ENCODE data around the gene DVL3.

DVL3 gene

DNA sequence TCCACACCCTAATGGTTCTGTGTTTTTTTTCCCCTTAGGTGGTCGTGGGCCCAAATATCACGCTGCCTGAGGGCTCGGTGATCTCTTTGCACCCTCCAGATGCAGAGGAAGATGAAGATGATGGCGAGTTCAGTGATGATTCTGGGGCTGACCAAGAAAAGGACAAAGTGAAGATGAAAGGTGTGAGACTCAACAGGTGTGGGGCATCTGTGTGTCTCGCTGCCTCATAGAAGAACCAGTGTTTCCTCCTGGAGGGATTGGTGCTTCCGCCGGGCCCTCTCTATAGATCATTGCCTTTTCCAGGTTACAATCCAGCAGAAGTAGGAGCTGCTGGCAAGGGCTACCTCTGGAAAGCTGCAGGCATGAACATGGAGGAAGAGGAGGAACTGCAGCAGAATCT, 13.0 kb upstream of the DVL3 start:
- Histone ChIP-seq H3F3A (ENCODE audit: insufficient read depth, low read length) (no peaks in the 10 kb centered on the region), H4K20me1 (ENCODE audit: insufficient read depth, low read length) (no peaks in the 10 kb centered on the region), H3K27ac (ENCODE audit: low read length) (no peak overlapping the region), H3K4me1 (ENCODE audit: low read length) (no peaks in the 10 kb centered on the region), H3K9me3 (replicated peaks; ENCODE audit: insufficient read depth, low read length) (no peaks in the 10 kb centered on the region), H3K4me2 (ENCODE audit: low read depth, low read length) (no peak overlapping the region), H3K79me2 (ENCODE audit: low read length) (peaks cover 32% of the 10 kb centered on the region), H2AFZ (ENCODE audit: low read length) (no peak overlapping the region), H3K36me3 (replicated peaks; ENCODE audit: insufficient read depth, low read length) (peaks cover 31% of the 10 kb centered on the region), H3K9ac (ENCODE audit: low read length) (no peak overlapping the region), H3K4me3 (ENCODE audit: low read length) (no peak overlapping the region), H3K9me2 (replicated peaks; ENCODE audit: insufficient read depth, low read length) (no peaks in the 10 kb centered on the region), H3K27me3 (replicated peaks; ENCODE audit: insufficient read depth, low read length) (no peaks in the 10 kb centered on the region)
- TF ChIP-seq, protein P1, sequence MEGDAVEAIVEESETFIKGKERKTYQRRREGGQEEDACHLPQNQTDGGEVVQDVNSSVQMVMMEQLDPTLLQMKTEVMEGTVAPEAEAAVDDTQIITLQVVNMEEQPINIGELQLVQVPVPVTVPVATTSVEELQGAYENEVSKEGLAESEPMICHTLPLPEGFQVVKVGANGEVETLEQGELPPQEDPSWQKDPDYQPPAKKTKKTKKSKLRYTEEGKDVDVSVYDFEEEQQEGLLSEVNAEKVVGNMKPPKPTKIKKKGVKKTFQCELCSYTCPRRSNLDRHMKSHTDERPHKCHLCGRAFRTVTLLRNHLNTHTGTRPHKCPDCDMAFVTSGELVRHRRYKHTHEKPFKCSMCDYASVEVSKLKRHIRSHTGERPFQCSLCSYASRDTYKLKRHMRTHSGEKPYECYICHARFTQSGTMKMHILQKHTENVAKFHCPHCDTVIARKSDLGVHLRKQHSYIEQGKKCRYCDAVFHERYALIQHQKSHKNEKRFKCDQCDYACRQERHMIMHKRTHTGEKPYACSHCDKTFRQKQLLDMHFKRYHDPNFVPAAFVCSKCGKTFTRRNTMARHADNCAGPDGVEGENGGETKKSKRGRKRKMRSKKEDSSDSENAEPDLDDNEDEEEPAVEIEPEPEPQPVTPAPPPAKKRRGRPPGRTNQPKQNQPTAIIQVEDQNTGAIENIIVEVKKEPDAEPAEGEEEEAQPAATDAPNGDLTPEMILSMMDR (IDR thresholded peaks at IDR 0.05; ENCODE audit: low read length): no peak
- TF ChIP-seq EZH2phosphoT487 (IDR thresholded peaks at IDR 0.05; ENCODE audit: low read length) (no peak), EZH2 (optimal IDR thresholded peaks at IDR 0.05; ENCODE audit: low read depth, low read length) (no peak)
- DNase-seq: no peak

DNA sequence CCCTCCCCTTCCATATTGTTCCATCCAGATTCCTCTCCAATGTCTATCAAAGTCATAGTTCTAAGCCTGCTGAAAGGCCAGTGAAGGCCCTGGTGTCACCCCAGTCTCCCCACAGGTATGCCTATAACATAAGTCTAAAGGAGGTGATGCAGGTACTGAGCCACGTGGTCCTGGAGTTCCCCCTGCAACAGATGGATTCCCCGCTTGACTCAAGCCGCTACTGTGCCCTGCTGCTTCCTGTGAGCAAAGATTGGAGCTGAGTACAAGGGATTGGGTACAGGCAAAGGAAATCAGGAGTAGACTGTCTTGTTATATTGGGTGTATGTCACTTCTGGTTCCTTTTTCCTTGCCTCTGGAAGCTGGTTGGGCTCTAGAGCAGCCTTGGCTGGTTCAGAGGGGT, 11.8 kb upstream of the DVL3 start:
- no peak overlapping the region for H3K4me3 ChIP-seq (ENCODE audit: low read length)
- no peak overlapping the region for H3K4me2 ChIP-seq (ENCODE audit: low read depth, low read length)
- H3K9me2 ChIP-seq (replicated peaks; ENCODE audit: insufficient read depth, low read length): no peaks in the 10 kb centered on the region
- peaks cover 25% of the 10 kb centered on the region for H3K36me3 ChIP-seq (replicated peaks; ENCODE audit: insufficient read depth, low read length)
- no peak overlapping the region for H3K27ac ChIP-seq (ENCODE audit: low read length)
- DNase-seq: no peak
- no peaks in the 10 kb centered on the region for H3K9me3 ChIP-seq (replicated peaks; ENCODE audit: insufficient read depth, low read length)
- no peak for TF ChIP-seq EZH2 (optimal IDR thresholded peaks at IDR 0.05; ENCODE audit: low read depth, low read length)
- TF ChIP-seq, protein P1 (IDR thresholded peaks at IDR 0.05; ENCODE audit: low read length): no peak
- no peak overlapping the region for H3K9ac ChIP-seq (ENCODE audit: low read length)
- no peaks in the 10 kb centered on the region for H3K27me3 ChIP-seq (replicated peaks; ENCODE audit: insufficient read depth, low read length)
- no peak overlapping the region for H2AFZ ChIP-seq (ENCODE audit: low read length)
- H3K4me1 ChIP-seq (ENCODE audit: low read length): no peaks in the 10 kb centered on the region
- peaks cover 21% of the 10 kb centered on the region for H3K79me2 ChIP-seq (ENCODE audit: low read length)
- H4K20me1 ChIP-seq (ENCODE audit: insufficient read depth, low read length): no peaks in the 10 kb centered on the region
- H3F3A ChIP-seq (ENCODE audit: insufficient read depth, low read length): no peaks in the 10 kb centered on the region

DNA sequence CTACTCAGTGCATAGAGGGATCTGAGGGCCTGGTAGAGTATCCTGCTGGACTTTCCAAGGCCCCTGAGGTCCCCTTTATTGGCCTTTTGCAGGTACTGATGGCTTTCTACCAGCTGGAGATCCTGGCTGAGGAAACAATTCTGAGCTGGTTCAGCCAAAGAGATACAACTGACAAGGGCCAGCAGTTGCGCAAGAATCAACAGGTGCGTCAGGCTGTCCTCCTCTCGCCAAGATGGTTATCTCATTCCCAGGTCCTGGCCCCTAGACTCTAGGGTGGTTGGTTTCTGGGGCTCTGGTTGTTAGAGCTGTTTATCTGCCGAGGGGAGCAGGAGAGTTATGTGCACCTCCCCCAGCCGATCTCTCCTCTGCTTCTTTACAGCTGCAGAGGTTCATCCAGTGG, 10.7 kb upstream of the DVL3 start:
- H3K9me2 ChIP-seq (replicated peaks; ENCODE audit: insufficient read depth, low read length): no peaks in the 10 kb centered on the region
- no peak overlapping the region for H3K27ac ChIP-seq (ENCODE audit: low read length)
- H3K27me3 ChIP-seq (replicated peaks; ENCODE audit: insufficient read depth, low read length): no peaks in the 10 kb centered on the region
- H3F3A ChIP-seq (ENCODE audit: insufficient read depth, low read length): no peaks in the 10 kb centered on the region
- no peak overlapping the region for H3K4me3 ChIP-seq (ENCODE audit: low read length)
- H3K4me2 ChIP-seq (ENCODE audit: low read depth, low read length): no peak overlapping the region
- H3K4me1 ChIP-seq (ENCODE audit: low read length): no peaks in the 10 kb centered on the region
- no peaks in the 10 kb centered on the region for H3K9me3 ChIP-seq (replicated peaks; ENCODE audit: insufficient read depth, low read length)
- no peak overlapping the region for H3K9ac ChIP-seq (ENCODE audit: low read length)
- TF ChIP-seq, protein P1 (IDR thresholded peaks at IDR 0.05; ENCODE audit: low read length): no peak
- TF ChIP-seq EZH2phosphoT487 (IDR thresholded peaks at IDR 0.05; ENCODE audit: low read length) (no peak), EZH2 (optimal IDR thresholded peaks at IDR 0.05; ENCODE audit: low read depth, low read length) (no peak)
- H3K36me3 ChIP-seq (replicated peaks; ENCODE audit: insufficient read depth, low read length): peaks cover 25% of the 10 kb centered on the region
- no peaks in the 10 kb centered on the region for H4K20me1 ChIP-seq (ENCODE audit: insufficient read depth, low read length)
- no peak for DNase-seq
- H3K79me2 ChIP-seq (ENCODE audit: low read length): peaks cover 15% of the 10 kb centered on the region
- H2AFZ ChIP-seq (ENCODE audit: low read length): no peak overlapping the region

Measured in MM.1S (cell line).